HG03439 (cell line): Measurements from ENCODE around the gene DPM3.
"Not testable (repeated sequence)": the region's sequence is repeated elsewhere in the genome, so short reads cannot be mapped to it uniquely, and the experiment has no call there.

Experiments
- ATAC-seq: cut with Tn5 transposase; IDR thresholded peaks from one replicate; pipeline ENCODE4 v1.9.1; 2021; ENCODE audit warnings: mild to moderate bottlenecking, moderate library complexity; ENCODE audit not compliant: unreplicated experiment

Gene DPM3

GRCh38 chr1:155139895-155140629 is at the start of gene DPM3:
DPM3 (minus strand) TSS chr1:155140531; CDS start chr1:155140240, 291 bp downstream.
- peak; percentile 48 for ATAC-seq

GRCh38 chr1:155189926-155190325 is 49.6 kb upstream of the DPM3 start:
- not testable (repeated sequence) for ATAC-seq

- no peak for ATAC-seq
Observed at GRCh38 chr1:155188268-155188667, 47.9 kb upstream of the DPM3 start.

GRCh38 chr1:155187456-155187891 is 47.1 kb upstream of the DPM3 start:
- no peak for ATAC-seq

GRCh38 chr1:155186794-155187455 is 46.6 kb upstream of the DPM3 start:
- ATAC-seq = no peak

- no peak for ATAC-seq
Observed at GRCh38 chr1:155186067-155186793, 45.9 kb upstream of the DPM3 start.

GRCh38 chr1:155185783-155186066 is 45.4 kb upstream of the DPM3 start:
- ATAC-seq = peak; percentile 14

GRCh38 chr1:155184835-155185782 is 44.8 kb upstream of the DPM3 start:
- ATAC-seq = peak; percentile 72

GRCh38 chr1:155184351-155184811 is 44.0 kb upstream of the DPM3 start:
- ATAC-seq = no peak

- ATAC-seq = no peak
Observed at GRCh38 chr1:155183775-155184221, 43.5 kb upstream of the DPM3 start.

- ATAC-seq = no peak
Observed at GRCh38 chr1:155182052-155182550, 41.8 kb upstream of the DPM3 start.

GRCh38 chr1:155181371-155182051 is 41.2 kb upstream of the DPM3 start:
- no peak for ATAC-seq

GRCh38 chr1:155179112-155180031 is 39.0 kb upstream of the DPM3 start:
- ATAC-seq = no peak

GRCh38 chr1:155178441-155179111 is 38.2 kb upstream of the DPM3 start:
- no peak for ATAC-seq

GRCh38 chr1:155177918-155178281 is 37.6 kb upstream of the DPM3 start:
- no peak for ATAC-seq

- no peak for ATAC-seq
Observed at GRCh38 chr1:155177192-155177917, 37.0 kb upstream of the DPM3 start.

- no peak for ATAC-seq
Observed at GRCh38 chr1:155176544-155177071, 36.3 kb upstream of the DPM3 start.
